Activated naive CD4-positive, alpha-beta T cell treated with anti-CD3 and anti-CD28 coated beads for 36 hours (primary cell): ENCODE results near the gene TPST2. TPM values are rescaled to one million over a fixed set of nuclear protein-coding genes. Genes with fewer than 3 reads are reported as not detected.
A peak's percentile ranks its signal among the peaks of the same experiment; 100 is the strongest.

Experiments
- CTCF ChIA-PET: fragments of 350-600 bp; sonication (Branson Sonifier 250); formaldehyde crosslinking; loops from one replicate; lab custom pipeline; 2021; ENCODE audit warnings: antibody characterized with exemption; lab: Charles Lee
- DNase-seq: peaks from one replicate; pipeline ENCODE4 v3.0.0-alpha.2; 2020
- H3K27ac Mint-ChIP-seq: one replicate; pipeline ENCODE4 v1.8.0; 2021; ENCODE audit warnings: mild to moderate bottlenecking, mixed read lengths
- H3K27me3 Mint-ChIP-seq: one replicate; pipeline ENCODE4 v1.8.0; 2021; ENCODE audit warnings: low read depth, mixed read lengths
- H3K36me3 Mint-ChIP-seq: one replicate; pipeline ENCODE4 v1.8.0; 2021; ENCODE audit warnings: low read depth, mixed read lengths
- H3K4me1 Mint-ChIP-seq: one replicate; pipeline ENCODE4 v1.8.0; 2021; ENCODE audit warnings: low read depth, mixed read lengths
- H3K4me3 Mint-ChIP-seq: one replicate; pipeline ENCODE4 v1.8.0; 2021; ENCODE audit warnings: mild to moderate bottlenecking, moderate library complexity, mixed read lengths
- H3K9me3 Mint-ChIP-seq: one replicate; pipeline ENCODE4 v1.8.0; 2021; ENCODE audit warnings: mixed read lengths
- intact Hi-C: fragments of 100-400 bp; cut with micrococcal nuclease; formaldehyde crosslinking; loops from one replicate; pipeline ENCODE4 v1.15.1; 2023
- total RNA-seq, 2 experiments: library from RNA; stranded (reverse); gene quantifications; one replicate each; pipeline ENCODE4 v1.2.3, GENCODE V29; 2021

Gene TPST2
- 10 to 100 TPM; 21.0 to 21.9 TPM for total RNA-seq

GRCh38 chr22:26589845-26590736 is at the start of gene TPST2:
TPST2 (minus strand) TSS chr22:26590132; CDS start chr22:26541630, 48,502 bp downstream.
- peaks cover 4% of the 10 kb centered on the region for H3K9me3 Mint-ChIP-seq
- CTCF ChIA-PET: interaction anchor here (1.1 to 1.4 kb wide), 2 partner anchors 12 to 52 kb away, joined by 3 read pairs; no protein-coding TSS in a partner anchor
- H3K4me1 Mint-ChIP-seq: peaks cover 49% of the 10 kb centered on the region
- DNase-seq: peak; percentile 72
- peaks cover 1% of the 10 kb centered on the region for H3K36me3 Mint-ChIP-seq
- H3K27ac Mint-ChIP-seq: peak within 1 kb of the TSS; percentile 67
- no peaks in the 10 kb centered on the region for H3K27me3 Mint-ChIP-seq
- H3K4me3 Mint-ChIP-seq: peak within 1 kb of the TSS; percentile 85
- intact Hi-C loops: loop anchor here (1.0 to 5.0 kb wide), 6 partner anchors 11 to 162 kb away; partner anchors contain the start of genes HPS4, SRRD and TFIP11

- Mint-ChIP-seq H3K4me3 (no peak overlapping the region), H3K27ac (no peak overlapping the region), H3K4me1 (peaks cover 5% of the 10 kb centered on the region), H3K27me3 (peaks cover 3% of the 10 kb centered on the region), H3K36me3 (no peaks in the 10 kb centered on the region), H3K9me3 (no peaks in the 10 kb centered on the region)
- DNase-seq: no peak
- intact Hi-C loops: no loop called here
- CTCF ChIA-PET: interaction anchor here (0.7 kb wide), 1 partner anchor 28 kb away, joined by 3 read pairs; no protein-coding TSS in a partner anchor
Observed at GRCh38 chr22:26636296-26636695, 46.4 kb upstream of the TPST2 start.

GRCh38 chr22:26635117-26635516 is 45.2 kb upstream of the TPST2 start:
- Mint-ChIP-seq H3K27ac (no peak overlapping the region), H3K4me3 (no peak overlapping the region), H3K27me3 (peaks cover 3% of the 10 kb centered on the region), H3K9me3 (peaks cover 3% of the 10 kb centered on the region), H3K4me1 (peaks cover 4% of the 10 kb centered on the region), H3K36me3 (no peaks in the 10 kb centered on the region)
- CTCF ChIA-PET: no interaction called here
- intact Hi-C loops: no loop called here
- DNase-seq: no peak

GRCh38 chr22:26634189-26634588 is 44.3 kb upstream of the TPST2 start:
- H3K27ac Mint-ChIP-seq: no peak overlapping the region
- CTCF ChIA-PET: no interaction called here
- H3K4me1 Mint-ChIP-seq: no peaks in the 10 kb centered on the region

GRCh38 chr22:26632422-26633155 is 42.7 kb upstream of the TPST2 start:
- Mint-ChIP-seq H3K9me3 (peaks cover 3% of the 10 kb centered on the region), H3K27ac (no peak overlapping the region), H3K27me3 (no peaks in the 10 kb centered on the region), H3K4me1 (peaks cover under 1% of the 10 kb centered on the region), H3K36me3 (no peaks in the 10 kb centered on the region), H3K4me3 (no peak overlapping the region)
- intact Hi-C loops: no loop called here
- DNase-seq: no peak
- CTCF ChIA-PET: no interaction called here

More at GRCh38 chr22:26634189-26634588, 44.3 kb upstream of the TPST2 start:
- Mint-ChIP-seq H3K36me3 (no peaks in the 10 kb centered on the region), H3K27me3 (peaks cover 3% of the 10 kb centered on the region), H3K4me3 (no peak overlapping the region), H3K9me3 (peaks cover 3% of the 10 kb centered on the region)
- intact Hi-C loops: no loop called here
- no peak for DNase-seq

- no peak overlapping the region for H3K27ac Mint-ChIP-seq
- intact Hi-C loops: no loop called here
- no peaks in the 10 kb centered on the region for H3K36me3 Mint-ChIP-seq
- CTCF ChIA-PET: no interaction called here
- H3K27me3 Mint-ChIP-seq: no peaks in the 10 kb centered on the region
- peaks cover 3% of the 10 kb centered on the region for H3K4me1 Mint-ChIP-seq
- no peak for DNase-seq
- peaks cover 3% of the 10 kb centered on the region for H3K9me3 Mint-ChIP-seq
- H3K4me3 Mint-ChIP-seq: no peak overlapping the region
Observed at GRCh38 chr22:26631282-26631681, 41.4 kb upstream of the TPST2 start.

- H3K27me3 Mint-ChIP-seq: no peaks in the 10 kb centered on the region
- no peak overlapping the region for H3K27ac Mint-ChIP-seq
- CTCF ChIA-PET: no interaction called here
- peaks cover 3% of the 10 kb centered on the region for H3K9me3 Mint-ChIP-seq
- H3K4me1 Mint-ChIP-seq: peaks cover 3% of the 10 kb centered on the region
- no peak for DNase-seq
- intact Hi-C loops: no loop called here
- no peaks in the 10 kb centered on the region for H3K36me3 Mint-ChIP-seq
- no peak overlapping the region for H3K4me3 Mint-ChIP-seq
Observed at GRCh38 chr22:26629988-26630761, 40.2 kb upstream of the TPST2 start.

- no peak for DNase-seq
- no peaks in the 10 kb centered on the region for H3K27me3 Mint-ChIP-seq
- H3K4me1 Mint-ChIP-seq: peaks cover 3% of the 10 kb centered on the region
- H3K4me3 Mint-ChIP-seq: no peak overlapping the region
- H3K9me3 Mint-ChIP-seq: no peaks in the 10 kb centered on the region
- CTCF ChIA-PET: interaction anchor here (0.6 to 1.4 kb wide), 2 partner anchors 45 to 199 kb away, joined by 3 to 4 read pairs; no protein-coding TSS in a partner anchor
- intact Hi-C loops: no loop called here
- no peak overlapping the region for H3K27ac Mint-ChIP-seq
- no peaks in the 10 kb centered on the region for H3K36me3 Mint-ChIP-seq
Observed at GRCh38 chr22:26624803-26625202, 34.9 kb upstream of the TPST2 start.

- H3K27ac Mint-ChIP-seq: no peak overlapping the region
- CTCF ChIA-PET: interaction anchor here (0.6 to 1.4 kb wide), 4 partner anchors 18 to 200 kb away, joined by 3 to 5 read pairs (median 4); no protein-coding TSS in a partner anchor
- no peak overlapping the region for H3K4me3 Mint-ChIP-seq
- no peaks in the 10 kb centered on the region for H3K27me3 Mint-ChIP-seq
- peaks cover 3% of the 10 kb centered on the region for H3K4me1 Mint-ChIP-seq
- DNase-seq: no peak
- intact Hi-C loops: no loop called here
- H3K9me3 Mint-ChIP-seq: no peaks in the 10 kb centered on the region
- H3K36me3 Mint-ChIP-seq: no peaks in the 10 kb centered on the region
Observed at GRCh38 chr22:26623984-26624383, 34.1 kb upstream of the TPST2 start.

- H3K27me3 Mint-ChIP-seq: no peaks in the 10 kb centered on the region
- no peak for DNase-seq
- intact Hi-C loops: no loop called here
- CTCF ChIA-PET: no interaction called here
- H3K27ac Mint-ChIP-seq: no peak within 1 kb of the TSS
- H3K4me3 Mint-ChIP-seq: no peak within 1 kb of the TSS
- H3K4me1 Mint-ChIP-seq: no peaks in the 10 kb centered on the region
- no peaks in the 10 kb centered on the region for H3K9me3 Mint-ChIP-seq
- no peaks in the 10 kb centered on the region for H3K36me3 Mint-ChIP-seq
Observed at GRCh38 chr22:26621663-26622062, 31.7 kb upstream of the TPST2 start, which contains the start of gene CRYBA4. CRYBA4 (plus strand) TSS chr22:26621963; CDS start chr22:26622597, 634 bp downstream.

- no peaks in the 10 kb centered on the region for H3K27me3 Mint-ChIP-seq
- no peaks in the 10 kb centered on the region for H3K9me3 Mint-ChIP-seq
- DNase-seq: no peak
- H3K4me3 Mint-ChIP-seq: no peak overlapping the region
- no peak overlapping the region for H3K27ac Mint-ChIP-seq
- H3K36me3 Mint-ChIP-seq: no peaks in the 10 kb centered on the region
- CTCF ChIA-PET: no interaction called here
- H3K4me1 Mint-ChIP-seq: no peaks in the 10 kb centered on the region
- intact Hi-C loops: no loop called here
Observed at GRCh38 chr22:26620197-26620596, 30.3 kb upstream of the TPST2 start.

GRCh38 chr22:26619510-26619909 is 29.6 kb upstream of the TPST2 start:
- Mint-ChIP-seq H3K4me1 (no peaks in the 10 kb centered on the region), H3K9me3 (no peaks in the 10 kb centered on the region), H3K27ac (no peak overlapping the region), H3K4me3 (no peak overlapping the region), H3K27me3 (no peaks in the 10 kb centered on the region), H3K36me3 (no peaks in the 10 kb centered on the region)
- intact Hi-C loops: no loop called here
- DNase-seq: no peak
- CTCF ChIA-PET: no interaction called here
